Activated CD4-positive, alpha-beta T cell treated with anti-CD3 and anti-CD28 coated beads for 36 hours (primary cell): ENCODE measurements around the gene SPOCK1. TPM values are rescaled to one million over a fixed set of nuclear protein-coding genes. Genes with fewer than 3 reads are reported as not detected.

ENCODE experiments used
- ATAC-seq: fragments of 200-7000 bp; cut with Tn5 transposase; one replicate; pipeline ENCODE4 v1.10.0; 2021; ENCODE audit warnings: mild to moderate bottlenecking, moderate library complexity
- CTCF ChIA-PET: fragments of 350-600 bp; sonication (Branson Sonifier 250); formaldehyde crosslinking; loops from one replicate; lab custom pipeline; 2021; ENCODE audit warnings: antibody characterized with exemption; lab: Charles Lee
- POLR2A ChIA-PET: fragments of 350-600 bp; sonication (Branson Sonifier 250); formaldehyde crosslinking; loops from one replicate; lab custom pipeline; 2021; ENCODE audit warnings: antibody characterized with exemption, inconsistent platforms; lab: Charles Lee
- DNase-seq: peaks from one replicate; pipeline ENCODE4 v3.0.0-alpha.2; 2020
- H3K27ac Mint-ChIP-seq: one replicate; pipeline ENCODE4 v1.8.0; 2021; ENCODE audit warnings: mixed read lengths
- H3K27me3 Mint-ChIP-seq: one replicate; pipeline ENCODE4 v1.8.0; 2021; ENCODE audit warnings: mixed read lengths
- H3K36me3 Mint-ChIP-seq: one replicate; pipeline ENCODE4 v1.8.0; 2021; ENCODE audit warnings: low read depth, mixed read lengths
- H3K4me1 Mint-ChIP-seq: one replicate; pipeline ENCODE4 v1.8.0; 2021; ENCODE audit warnings: mixed read lengths
- H3K4me3 Mint-ChIP-seq: one replicate; pipeline ENCODE4 v1.8.0; 2021; ENCODE audit warnings: mild to moderate bottlenecking, moderate library complexity, mixed read lengths
- H3K9me3 Mint-ChIP-seq: one replicate; pipeline ENCODE4 v1.8.0; 2021; ENCODE audit warnings: low read depth, mixed read lengths
- intact Hi-C, 2 experiments: fragments of 100-400 bp; cut with DNase I in 1 of 2; cut with micrococcal nuclease in 1 of 2; formaldehyde crosslinking; loops; one replicate each; pipeline versions ENCODE4 v1.14.2 to v1.15.1; 2022 to 2024; cut with DNase I, micrococcal nuclease
- total RNA-seq, 2 experiments: library from RNA; stranded (reverse); gene quantifications; one replicate each; pipeline ENCODE4 v1.2.3, GENCODE V29; 2021

SPOCK1 gene
- total RNA-seq, 2 experiments from 2014 or later = not detected

- H3K36me3 Mint-ChIP-seq = no peaks in the 10 kb centered on the region
- DNase-seq = no peak
- CTCF ChIA-PET = interaction anchor here (0.8 to 2.3 kb wide), 2 partner anchors 25 to 171 kb away, joined by 3 to 8 read pairs; no protein-coding TSS in a partner anchor
These were observed 8.0 kb downstream of the SPOCK1 start for GRCh38 chr5:137491121-137491520.

GRCh38 chr5:137490591-137490990 lies 8.5 kb downstream of the SPOCK1 start:
- H3K27ac Mint-ChIP-seq = no peak overlapping the region
- H3K27me3 Mint-ChIP-seq = peaks cover 16% of the 10 kb centered on the region
- no peaks in the 10 kb centered on the region for H3K4me1 Mint-ChIP-seq
- ChIA-PET POLR2A (no interaction called here), CTCF (interaction anchor here (0.8 to 2.3 kb wide), 2 partner anchors 25 to 170 kb away, joined by 3 to 8 read pairs; no protein-coding TSS in a partner anchor)
- no peaks in the 10 kb centered on the region for H3K36me3 Mint-ChIP-seq
- no peaks in the 10 kb centered on the region for H3K9me3 Mint-ChIP-seq
- ATAC-seq = no peak
- DNase-seq = no peak
- H3K4me3 Mint-ChIP-seq = no peak overlapping the region
- intact Hi-C loops = no loop called here

More at GRCh38 chr5:137491121-137491520, 8.0 kb downstream of the SPOCK1 start:
- POLR2A ChIA-PET = no interaction called here
- ATAC-seq = no peak
- Mint-ChIP-seq H3K9me3 (no peaks in the 10 kb centered on the region), H3K4me3 (no peak overlapping the region), H3K27ac (no peak overlapping the region), H3K4me1 (no peaks in the 10 kb centered on the region), H3K27me3 (peaks cover 17% of the 10 kb centered on the region)
- intact Hi-C loops = no loop called here

GRCh38 chr5:137488974-137489373 lies 10.2 kb downstream of the SPOCK1 start:
- no peaks in the 10 kb centered on the region for H3K4me1 Mint-ChIP-seq
- H3K4me3 Mint-ChIP-seq = no peak overlapping the region
- intact Hi-C loops = no loop called here
- POLR2A ChIA-PET = no interaction called here
- H3K9me3 Mint-ChIP-seq = no peaks in the 10 kb centered on the region
- DNase-seq = no peak
- no peaks in the 10 kb centered on the region for H3K36me3 Mint-ChIP-seq
- CTCF ChIA-PET = interaction anchor here (0.9 kb wide), 1 partner anchor 79 kb away, joined by 3 read pairs; no protein-coding TSS in a partner anchor
- peaks cover 10% of the 10 kb centered on the region for H3K27me3 Mint-ChIP-seq
- no peak for ATAC-seq
- H3K27ac Mint-ChIP-seq = no peak overlapping the region

GRCh38 chr5:137488516-137488915 lies 10.6 kb downstream of the SPOCK1 start:
- Mint-ChIP-seq H3K27me3 (peaks cover 6% of the 10 kb centered on the region), H3K9me3 (no peaks in the 10 kb centered on the region), H3K4me1 (no peaks in the 10 kb centered on the region), H3K36me3 (no peaks in the 10 kb centered on the region), H3K27ac (no peak overlapping the region), H3K4me3 (no peak overlapping the region)
- POLR2A ChIA-PET = no interaction called here
- intact Hi-C loops = no loop called here
- DNase-seq (no peak), ATAC-seq (no peak)
- CTCF ChIA-PET = interaction anchor here (0.9 kb wide), 1 partner anchor 79 kb away, joined by 3 read pairs; no protein-coding TSS in a partner anchor

GRCh38 chr5:137487600-137487999 lies 11.5 kb downstream of the SPOCK1 start:
- DNase-seq = no peak
- Mint-ChIP-seq H3K4me3 (no peak overlapping the region), H3K36me3 (no peaks in the 10 kb centered on the region), H3K27me3 (peaks cover 6% of the 10 kb centered on the region), H3K9me3 (no peaks in the 10 kb centered on the region), H3K27ac (no peak overlapping the region), H3K4me1 (no peaks in the 10 kb centered on the region)
- intact Hi-C loops = no loop called here
- ChIA-PET POLR2A (no interaction called here), CTCF (no interaction called here)
- no peak for ATAC-seq

GRCh38 chr5:137486707-137487106 lies 12.4 kb downstream of the SPOCK1 start:
- ChIA-PET POLR2A (no interaction called here), CTCF (no interaction called here)
- Mint-ChIP-seq H3K36me3 (no peaks in the 10 kb centered on the region), H3K27ac (no peak overlapping the region), H3K4me3 (no peak overlapping the region), H3K4me1 (no peaks in the 10 kb centered on the region), H3K9me3 (no peaks in the 10 kb centered on the region), H3K27me3 (peaks cover 6% of the 10 kb centered on the region)
- DNase-seq (no peak), ATAC-seq (no peak)
- intact Hi-C loops = no loop called here

GRCh38 chr5:137481596-137481995 lies 17.5 kb downstream of the SPOCK1 start:
- intact Hi-C loops = no loop called here
- no peaks in the 10 kb centered on the region for H3K9me3 Mint-ChIP-seq
- DNase-seq (no peak), ATAC-seq (no peak)
- ChIA-PET CTCF (no interaction called here), POLR2A (no interaction called here)
- no peaks in the 10 kb centered on the region for H3K27me3 Mint-ChIP-seq
- H3K4me3 Mint-ChIP-seq = no peak overlapping the region
- no peaks in the 10 kb centered on the region for H3K36me3 Mint-ChIP-seq
- no peak overlapping the region for H3K27ac Mint-ChIP-seq
- H3K4me1 Mint-ChIP-seq = no peaks in the 10 kb centered on the region

- ChIA-PET CTCF (no interaction called here), POLR2A (no interaction called here)
- Mint-ChIP-seq H3K4me1 (no peaks in the 10 kb centered on the region), H3K27me3 (peaks cover 5% of the 10 kb centered on the region), H3K9me3 (no peaks in the 10 kb centered on the region), H3K4me3 (no peak overlapping the region), H3K36me3 (no peaks in the 10 kb centered on the region), H3K27ac (no peak overlapping the region)
- DNase-seq (no peak), ATAC-seq (no peak)
- intact Hi-C loops = no loop called here
These were observed 21.1 kb downstream of the SPOCK1 start for GRCh38 chr5:137478043-137478442.

GRCh38 chr5:137470921-137471220 lies 28.3 kb downstream of the SPOCK1 start:
- intact Hi-C loops = no loop called here
- no peaks in the 10 kb centered on the region for H3K9me3 Mint-ChIP-seq
- no peaks in the 10 kb centered on the region for H3K4me1 Mint-ChIP-seq
- ATAC-seq = no peak
- H3K27ac Mint-ChIP-seq = no peak overlapping the region
- peaks cover 20% of the 10 kb centered on the region for H3K27me3 Mint-ChIP-seq
- POLR2A ChIA-PET = no interaction called here
- no peak overlapping the region for H3K4me3 Mint-ChIP-seq
- CTCF ChIA-PET = no interaction called here
- no peak for DNase-seq
- no peaks in the 10 kb centered on the region for H3K36me3 Mint-ChIP-seq

- CTCF ChIA-PET = interaction anchor here (1.9 kb wide), 1 partner anchor 150 kb away, joined by 4 read pairs; no protein-coding TSS in a partner anchor
- POLR2A ChIA-PET = no interaction called here
- peaks cover 20% of the 10 kb centered on the region for H3K27me3 Mint-ChIP-seq
- DNase-seq = no peak
- H3K9me3 Mint-ChIP-seq = no peaks in the 10 kb centered on the region
- no peak overlapping the region for H3K4me3 Mint-ChIP-seq
- no peaks in the 10 kb centered on the region for H3K36me3 Mint-ChIP-seq
- no peak overlapping the region for H3K27ac Mint-ChIP-seq
- ATAC-seq = no peak
- H3K4me1 Mint-ChIP-seq = no peaks in the 10 kb centered on the region
- intact Hi-C loops = no loop called here
These were observed 28.8 kb downstream of the SPOCK1 start for GRCh38 chr5:137470111-137470920.

GRCh38 chr5:137466889-137467288 lies 32.2 kb downstream of the SPOCK1 start:
- Mint-ChIP-seq H3K27ac (no peak overlapping the region), H3K4me3 (no peak overlapping the region), H3K4me1 (no peaks in the 10 kb centered on the region), H3K27me3 (peaks cover 13% of the 10 kb centered on the region), H3K9me3 (no peaks in the 10 kb centered on the region), H3K36me3 (no peaks in the 10 kb centered on the region)
- no peak for DNase-seq
- ChIA-PET CTCF (no interaction called here), POLR2A (no interaction called here)
- no peak for ATAC-seq
- intact Hi-C loops = no loop called here

- Mint-ChIP-seq H3K4me3 (no peak overlapping the region), H3K9me3 (no peaks in the 10 kb centered on the region), H3K27me3 (peaks cover 9% of the 10 kb centered on the region), H3K4me1 (no peaks in the 10 kb centered on the region), H3K27ac (no peak overlapping the region), H3K36me3 (no peaks in the 10 kb centered on the region)
- ATAC-seq (no peak), DNase-seq (no peak)
- ChIA-PET CTCF (interaction anchor here (1.0 to 1.3 kb wide), 2 partner anchors 25 to 146 kb away, joined by 3 read pairs; no protein-coding TSS in a partner anchor), POLR2A (no interaction called here)
- intact Hi-C loops = no loop called here
These were observed 33.2 kb downstream of the SPOCK1 start for GRCh38 chr5:137465930-137466329.
